Thyroid gland (tissue), 4 donors: ENCODE data around the gene TMEM138.

Source experiments
- CTCF ChIP-seq, 6 experiments: fragments of 200-600 bp in 3 of 6; fragments of 450-650 bp in 3 of 6; sonication (generic) in 3 of 6; IDR thresholded peaks; one replicate each; pipeline ENCODE4 v1.5.1; 2016 to 2019; ENCODE audit warnings: antibody characterized with exemption in 6 of 6, mild to moderate bottlenecking in 2 of 6, inconsistent platforms in 1 of 6, moderate library complexity in 1 of 6
- POLR2A ChIP-seq, 2 donors: fragments of 450-650 bp; IDR thresholded peaks; one replicate each; pipeline ENCODE4 v1.6.1; 2017; ENCODE audit warnings: antibody characterized with exemption in 2 of 2, mild to moderate bottlenecking in 2 of 2, moderate library complexity in 1 of 2

- TF ChIP-seq CTCF (IDR thresholded peaks at IDR 0.05) (no peak), POLR2A (IDR thresholded peaks at IDR 0.05) (no peak)
Measured at GRCh38 chr11:61404641-61405040, 42.5 kb downstream of the TMEM138 start.
